Measurements from ENCODE around the gene RBM11.

DNA sequence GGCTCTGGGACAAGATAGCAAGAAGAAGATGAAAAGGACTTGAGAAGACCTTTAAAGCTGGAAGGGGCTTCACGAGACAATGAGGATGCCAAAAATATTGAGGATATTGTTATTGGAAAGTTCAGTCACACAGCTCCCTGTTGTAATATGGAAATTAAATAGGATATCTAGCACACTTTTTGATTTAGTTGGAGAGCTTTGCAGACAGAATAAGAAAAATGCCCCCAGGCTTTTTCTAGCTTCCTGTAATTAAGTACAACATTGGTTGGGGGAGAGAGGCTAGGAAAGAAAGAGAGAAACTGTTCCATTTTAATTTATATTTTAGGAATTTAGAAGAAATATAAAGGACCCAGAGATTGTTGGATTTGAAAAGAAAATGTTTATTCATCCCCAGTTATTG, 27.5 kb downstream of the RBM11 start:
- no peak for TF ChIP-seq ESRRG (CRISPR knock-in tag; IDR thresholded peaks at IDR 0.05)
- no peak for TF ChIP-seq SNAI2 (CRISPR knock-in tag; IDR thresholded peaks at IDR 0.05)
- no peak for TF ChIP-seq GLIS3 (CRISPR knock-in tag; IDR thresholded peaks at IDR 0.05)
- TF ChIP-seq, protein P1, sequence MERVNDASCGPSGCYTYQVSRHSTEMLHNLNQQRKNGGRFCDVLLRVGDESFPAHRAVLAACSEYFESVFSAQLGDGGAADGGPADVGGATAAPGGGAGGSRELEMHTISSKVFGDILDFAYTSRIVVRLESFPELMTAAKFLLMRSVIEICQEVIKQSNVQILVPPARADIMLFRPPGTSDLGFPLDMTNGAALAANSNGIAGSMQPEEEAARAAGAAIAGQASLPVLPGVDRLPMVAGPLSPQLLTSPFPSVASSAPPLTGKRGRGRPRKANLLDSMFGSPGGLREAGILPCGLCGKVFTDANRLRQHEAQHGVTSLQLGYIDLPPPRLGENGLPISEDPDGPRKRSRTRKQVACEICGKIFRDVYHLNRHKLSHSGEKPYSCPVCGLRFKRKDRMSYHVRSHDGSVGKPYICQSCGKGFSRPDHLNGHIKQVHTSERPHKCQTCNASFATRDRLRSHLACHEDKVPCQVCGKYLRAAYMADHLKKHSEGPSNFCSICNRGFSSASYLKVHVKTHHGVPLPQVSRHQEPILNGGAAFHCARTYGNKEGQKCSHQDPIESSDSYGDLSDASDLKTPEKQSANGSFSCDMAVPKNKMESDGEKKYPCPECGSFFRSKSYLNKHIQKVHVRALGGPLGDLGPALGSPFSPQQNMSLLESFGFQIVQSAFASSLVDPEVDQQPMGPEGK (CRISPR knock-in tag; IDR thresholded peaks at IDR 0.05; ENCODE audit: borderline replicate concordance), result no peak
- no peak for TF ChIP-seq BACH2 (CRISPR knock-in tag; IDR thresholded peaks at IDR 0.05; ENCODE audit: borderline replicate concordance)
- TF ChIP-seq, protein P2, sequence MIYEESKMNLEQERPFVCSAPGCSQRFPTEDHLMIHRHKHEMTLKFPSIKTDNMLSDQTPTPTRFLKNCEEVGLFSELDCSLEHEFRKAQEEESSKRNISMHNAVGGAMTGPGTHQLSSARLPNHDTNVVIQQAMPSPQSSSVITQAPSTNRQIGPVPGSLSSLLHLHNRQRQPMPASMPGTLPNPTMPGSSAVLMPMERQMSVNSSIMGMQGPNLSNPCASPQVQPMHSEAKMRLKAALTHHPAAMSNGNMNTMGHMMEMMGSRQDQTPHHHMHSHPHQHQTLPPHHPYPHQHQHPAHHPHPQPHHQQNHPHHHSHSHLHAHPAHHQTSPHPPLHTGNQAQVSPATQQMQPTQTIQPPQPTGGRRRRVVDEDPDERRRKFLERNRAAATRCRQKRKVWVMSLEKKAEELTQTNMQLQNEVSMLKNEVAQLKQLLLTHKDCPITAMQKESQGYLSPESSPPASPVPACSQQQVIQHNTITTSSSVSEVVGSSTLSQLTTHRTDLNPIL (CRISPR knock-in tag; IDR thresholded peaks at IDR 0.05; ENCODE audit: low read depth), result no peak
- TF ChIP-seq ZNF70 (CRISPR knock-in tag; IDR thresholded peaks at IDR 0.05), result no peak
